GM20000 (cell line): ENCODE results near the gene JAG1.
A peak's percentile ranks its signal among the peaks of the same experiment; 100 is the strongest.

ENCODE experiments used
- DNase-seq: peaks from one replicate; pipeline ENCODE4 v3.0.0; 2012; ENCODE audit warnings: low spot score
- CTCF ChIP-seq: IDR thresholded peaks from 2 replicates; pipeline ENCODE4 v1.5.1; 2012; ENCODE audit warnings: mild to moderate bottlenecking, control low read depth; ENCODE audit errors: extremely low read depth, missing control alignments

The JAG1 gene

GRCh38 chr20:10699489-10699888 lies 25.7 kb upstream of the JAG1 start:
- no peak for DNase-seq
- no peak for TF ChIP-seq CTCF

- peak; percentile 27 for DNase-seq
These were observed 22.9 kb upstream of the JAG1 start for GRCh38 chr20:10696650-10697049.

GRCh38 chr20:10689385-10689784 lies 15.6 kb upstream of the JAG1 start:
- TF ChIP-seq CTCF: no peak
- DNase-seq: no peak

More at GRCh38 chr20:10696650-10697049, 22.9 kb upstream of the JAG1 start:
- peak; percentile 52 for TF ChIP-seq CTCF

GRCh38 chr20:10687895-10688294 lies 14.1 kb upstream of the JAG1 start:
- no peak for TF ChIP-seq CTCF
- no peak for DNase-seq

GRCh38 chr20:10686356-10687133 lies 12.7 kb upstream of the JAG1 start:
- no peak for DNase-seq
- TF ChIP-seq CTCF: no peak

DNA sequence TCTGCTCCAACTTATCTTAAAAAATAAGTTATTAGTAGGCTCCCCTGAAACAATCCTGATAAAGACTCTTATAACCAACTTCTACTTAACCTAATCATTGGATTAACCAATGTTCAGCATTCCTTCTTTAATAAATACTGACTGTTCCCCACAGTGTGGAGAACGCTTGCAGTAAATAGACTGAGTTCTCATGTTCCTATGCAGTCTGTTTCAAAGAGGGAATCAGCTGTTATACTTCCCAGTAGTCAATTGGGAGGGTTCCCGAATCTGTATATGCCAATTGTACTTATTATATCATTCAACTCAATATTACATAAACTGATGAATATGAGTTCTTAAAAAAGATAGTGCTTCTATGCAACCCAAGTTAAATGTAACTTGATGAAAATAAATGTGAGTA lies 9.7 kb upstream of the JAG1 start:
- no peak for DNase-seq
- TF ChIP-seq CTCF: no peak

- DNase-seq: no peak
- no peak for TF ChIP-seq CTCF
These were observed 9.1 kb upstream of the JAG1 start for GRCh38 chr20:10682939-10683338.
